HepG2 (cell line): Measurements from ENCODE around the gene P4HTM. TPM values are rescaled to one million over a fixed set of nuclear protein-coding genes. Genes with fewer than 3 reads are reported as not detected.

Experiments
- CREM ChIP-seq, 2 experiments: sonication (generic) in 1 of 2; formaldehyde crosslinking in 1 of 2; IDR thresholded peaks; 2 replicates each; pipeline versions ENCODE4 v1.4.0 to v1.6.1; 2016 to 2020; ENCODE audit warnings: antibody characterized with exemption in 1 of 2, mild to moderate bottlenecking in 1 of 2, missing genetic modification reagents in 1 of 2
- IKZF1 ChIP-seq: fragments of 450-650 bp; IDR thresholded peaks from 2 replicates; pipeline ENCODE4 v1.7.1; 2016
- MXD4 ChIP-seq: IDR thresholded peaks from 2 replicates; pipeline ENCODE4 v1.6.1; 2016; ENCODE audit warnings: mild to moderate bottlenecking, missing biosample characterization, missing genetic modification reagents
- SKIL ChIP-seq: sonication (generic); formaldehyde crosslinking; IDR thresholded peaks from 2 replicates; pipeline ENCODE4 v1.8.0; 2022; ENCODE audit warnings: missing genetic modification reagents, mild to moderate bottlenecking, moderate library complexity, borderline replicate concordance
- SMC3 ChIP-seq: IDR thresholded peaks from 2 replicates; pipeline ENCODE4 v1.6.1; 2011; ENCODE audit warnings: low read length, improper control_type of control experiment
- TCF12 ChIP-seq, 2 experiments: fragments of 450-650 bp in 1 of 2; sonication (generic) in 1 of 2; formaldehyde crosslinking in 1 of 2; IDR thresholded peaks; 2 replicates each; pipeline versions ENCODE4 v1.6.1 to v1.8.0; 2017 to 2022; ENCODE audit warnings: antibody characterized with exemption in 1 of 2, mild to moderate bottlenecking in 1 of 2, missing genetic modification reagents in 1 of 2, moderate library complexity in 1 of 2
- TCF7 ChIP-seq: sonication (generic); IDR thresholded peaks from 2 replicates; pipeline ENCODE4 v1.6.1; 2016; ENCODE audit warnings: antibody characterized with exemption, low read depth
- ZNF407 ChIP-seq: sonication (generic); formaldehyde crosslinking; IDR thresholded peaks from one replicate; pipeline ENCODE4 v1.5.1; 2020; ENCODE audit warnings: mild to moderate bottlenecking, missing genetic modification reagents; ENCODE audit errors: not compliant biosample characterization
- ZNF790 ChIP-seq: sonication (generic); formaldehyde crosslinking; IDR thresholded peaks from 2 replicates; pipeline ENCODE4 v1.8.0; 2022; ENCODE audit warnings: missing genetic modification reagents, mild to moderate bottlenecking, borderline replicate concordance
- polyA plus RNA-seq, 8 experiments: library from polyadenylated mRNA; depleted of rRNA in 3 of 8; stranded (reverse) in 7 of 8; unstranded in 1 of 8; fragments of >200 nt; fragmentation: Illumina TruSeq in 4 of 8; extraction: Trizol in 4 of 8; gene quantifications; 2 replicates each; pipeline versions ENCODE4 v1.2.1 to v1.2.3, GENCODE V29; 2011 to 2016; ENCODE audit warnings: low read depth in 4 of 8, missing spikeins in 1 of 8, mixed read lengths in 1 of 8; ENCODE audit not compliant: insufficient read depth in 1 of 8
- total RNA-seq, 5 experiments: library from RNA; depleted of rRNA; stranded (reverse); fragments of >200 nt; fragmentation: Illumina TruSeq; extraction: Trizol; gene quantifications; 2 replicates each; pipeline ENCODE4 v1.2.3, GENCODE V29; 2016; ENCODE audit warnings: low read depth in 1 of 5

Gene P4HTM
- total and polyA plus RNA-seq, 2 of the 13 experiments (the other 11 are each of a cell fraction or from before 2014, with no cell fraction given) = 0.01 TPM; not detected in 1

GRCh38 chr3:49032646-49033304 lies 42.7 kb downstream of the P4HTM start (continued):
- TF ChIP-seq TCF12 (IDR thresholded peaks at IDR 0.05) = no peak
- TF ChIP-seq TCF12 (CRISPR knock-in tag; IDR thresholded peaks at IDR 0.05) = no peak
- TF ChIP-seq ZNF407 = no peak
- no peak for TF ChIP-seq IKZF1
- TF ChIP-seq TCF7 = no peak
- no peak for TF ChIP-seq SKIL (CRISPR knock-in tag)
- TF ChIP-seq CREM (IDR thresholded peaks at IDR 0.05) = no peak
- no peak for TF ChIP-seq CREM (CRISPR knock-in tag; IDR thresholded peaks at IDR 0.05)
- no peak for TF ChIP-seq ZNF790 (CRISPR knock-in tag)
- no peak for TF ChIP-seq MXD4
- no peak for TF ChIP-seq SMC3
